Measurements from ENCODE around the gene SMCO2. TPM values are rescaled to one million over a fixed set of nuclear protein-coding genes. Genes with fewer than 3 reads are reported as not detected.

Gene SMCO2
- total RNA-seq, 1 experiment from 2014 or later, result not detected

GRCh38 chr12:27429606-27430005 is 16.9 kb upstream of the SMCO2 start (continued):
- TF ChIP-seq SIN3A (IDR thresholded peaks at IDR 0.05; ENCODE audit: low read depth), result no peak

DNA sequence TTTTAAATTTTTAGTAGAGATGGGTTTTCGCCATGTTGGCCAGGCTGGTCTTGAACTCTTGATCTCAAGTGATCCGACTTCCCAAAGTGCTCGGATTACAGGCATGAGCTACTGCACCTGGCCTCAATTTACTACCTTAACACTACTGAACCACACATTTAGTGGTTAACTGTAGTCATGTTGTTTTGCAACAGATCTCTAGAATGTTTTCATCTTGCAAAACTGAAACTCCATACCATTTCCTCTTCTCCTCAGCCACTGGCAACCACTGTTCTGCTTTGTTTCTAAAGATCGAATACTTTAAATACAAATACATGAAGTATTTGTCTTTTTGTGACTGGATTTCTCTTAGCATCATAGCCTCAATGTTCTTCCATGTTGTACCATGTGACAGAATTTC is 15.4 kb upstream of the SMCO2 start:
- H3K4me3 ChIP-seq (replicated peaks in 1 of 2; ENCODE audit: low read depth in 1 of 2, low read length in 2 of 2), result no peak overlapping the region
- TF ChIP-seq SIN3A (IDR thresholded peaks at IDR 0.05; ENCODE audit: low read depth), result no peak
- TF ChIP-seq JUND (IDR thresholded peaks at IDR 0.05), result no peak
- no peak for TF ChIP-seq ZNF274 (IDR thresholded peaks at IDR 0.05; ENCODE audit: low read depth, low read length)
- no peak for TF ChIP-seq EGR1 (IDR thresholded peaks at IDR 0.05; ENCODE audit: low read depth)
- no peak for TF ChIP-seq CEBPB (IDR thresholded peaks at IDR 0.05; ENCODE audit: low read depth)
- no peak for TF ChIP-seq EZH2phosphoT487 (IDR thresholded peaks at IDR 0.05; ENCODE audit: borderline replicate concordance)
- TF ChIP-seq EZH2 (IDR thresholded peaks at IDR 0.05), result no peak
- TF ChIP-seq, protein P1, sequence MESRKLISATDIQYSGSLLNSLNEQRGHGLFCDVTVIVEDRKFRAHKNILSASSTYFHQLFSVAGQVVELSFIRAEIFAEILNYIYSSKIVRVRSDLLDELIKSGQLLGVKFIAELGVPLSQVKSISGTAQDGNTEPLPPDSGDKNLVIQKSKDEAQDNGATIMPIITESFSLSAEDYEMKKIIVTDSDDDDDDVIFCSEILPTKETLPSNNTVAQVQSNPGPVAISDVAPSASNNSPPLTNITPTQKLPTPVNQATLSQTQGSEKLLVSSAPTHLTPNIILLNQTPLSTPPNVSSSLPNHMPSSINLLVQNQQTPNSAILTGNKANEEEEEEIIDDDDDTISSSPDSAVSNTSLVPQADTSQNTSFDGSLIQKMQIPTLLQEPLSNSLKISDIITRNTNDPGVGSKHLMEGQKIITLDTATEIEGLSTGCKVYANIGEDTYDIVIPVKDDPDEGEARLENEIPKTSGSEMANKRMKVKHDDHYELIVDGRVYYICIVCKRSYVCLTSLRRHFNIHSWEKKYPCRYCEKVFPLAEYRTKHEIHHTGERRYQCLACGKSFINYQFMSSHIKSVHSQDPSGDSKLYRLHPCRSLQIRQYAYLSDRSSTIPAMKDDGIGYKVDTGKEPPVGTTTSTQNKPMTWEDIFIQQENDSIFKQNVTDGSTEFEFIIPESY (IDR thresholded peaks at IDR 0.05; ENCODE audit: extremely low read depth, insufficient replicate concordance, low read length), result no peak
- TF ChIP-seq POLR2AphosphoS5 (IDR thresholded peaks at IDR 0.05; ENCODE audit: low read depth, low read length), result no peak
- TF ChIP-seq SP1 (IDR thresholded peaks at IDR 0.05; ENCODE audit: low read depth), result no peak
- TF ChIP-seq TCF7L2 (IDR thresholded peaks at IDR 0.05; ENCODE audit: borderline replicate concordance, extremely low read depth, insufficient read depth, insufficient read length), result no peak
- TF ChIP-seq CBX3 (IDR thresholded peaks at IDR 0.05; ENCODE audit: low read depth), result no peak
- no peak for TF ChIP-seq RAD21 (IDR thresholded peaks at IDR 0.05; ENCODE audit: low read depth)
- no peak for TF ChIP-seq ZFX (IDR thresholded peaks at IDR 0.05)
- TF ChIP-seq YY1 (IDR thresholded peaks at IDR 0.05; ENCODE audit: extremely low read depth, insufficient replicate concordance, low read depth, low read length), result no peak
- no peak for TF ChIP-seq FOSL1 (IDR thresholded peaks at IDR 0.05; ENCODE audit: low read depth)
- TF ChIP-seq POLR2A (IDR thresholded peaks at IDR 0.05; ENCODE audit: borderline replicate concordance, extremely low read depth, insufficient read depth, insufficient read length), result no peak
- no peak for TF ChIP-seq ELF1 (IDR thresholded peaks at IDR 0.05; ENCODE audit: borderline replicate concordance, low read depth)
- H3K27me3 ChIP-seq (ENCODE audit: insufficient read depth, low read length), result no peaks in the 10 kb centered on the region
- no peaks in the 10 kb centered on the region for H3K36me3 ChIP-seq (ENCODE audit: control insufficient read depth in 1 of 2, insufficient read depth in 2 of 2, low read length in 2 of 2)
- no peak overlapping the region for H3K9ac ChIP-seq (ENCODE audit: low read length)
- ChIA-PET CTCF (no interaction called here), POLR2A (no interaction called here), RAD21 (ENCODE audit: low non-redundant PET in 1 of 2, low total read pairs in 2 of 2, uncharacterized antibody in 2 of 2, unreplicated experiment in 2 of 2) (no interaction called here)
- no peaks in the 10 kb centered on the region for H4K20me1 ChIP-seq (ENCODE audit: insufficient read depth)
- H3K4me2 ChIP-seq (ENCODE audit: low read length), result no peak overlapping the region
- BruUV-seq (replicated peaks), result no TSS peak
- H2AFZ ChIP-seq (ENCODE audit: low read depth, low read length, poor library complexity, severe bottlenecking), result no peak overlapping the region
- H3K9me2 ChIP-seq (ENCODE audit: insufficient read depth), result no peaks in the 10 kb centered on the region
- no peak overlapping the region for H3K27ac ChIP-seq (ENCODE audit: low read depth, low read length)
- no peak for DNase-seq (ENCODE audit: low read depth, low spot score)
- no peak for ATAC-seq
- H3K4me1 ChIP-seq (ENCODE audit: control insufficient read depth in 1 of 2, insufficient read depth in 2 of 2, low read length in 2 of 2), result peaks cover 7 to 10% of the 10 kb centered on the region in 2 experiments; a peak in 3 of 4 replicates
- intact Hi-C loops (cut with micrococcal nuclease), result no loop called here
- H3K79me2 ChIP-seq (ENCODE audit: insufficient read depth, low read length), result no peaks in the 10 kb centered on the region
- H3K9me3 ChIP-seq (ENCODE audit: control insufficient read depth in 1 of 2, insufficient read depth in 1 of 2, low read depth in 1 of 2, low read length in 2 of 2), result no peaks in the 10 kb centered on the region
